NCI-H2107 treated with DMSO at 0.1 percent for 48 hours (cell line): Measurements from ENCODE around the gene MRPL22.
"Not testable (repeated sequence)": the region's sequence is repeated elsewhere in the genome, so short reads cannot be mapped to it uniquely, and the experiment has no call there.

Experiments
- DNase-seq: peaks from one replicate; lab custom pipeline; 2025; ENCODE audit not compliant: unreplicated experiment; lab: John Stamatoyannopoulos, UW

The MRPL22 gene

GRCh38 chr5:154989626-154990025, 48.8 kb downstream of the MRPL22 start:
- no peak for DNase-seq

GRCh38 chr5:154993461-154993860, 52.6 kb downstream of the MRPL22 start:
- no peak for DNase-seq

DNA sequence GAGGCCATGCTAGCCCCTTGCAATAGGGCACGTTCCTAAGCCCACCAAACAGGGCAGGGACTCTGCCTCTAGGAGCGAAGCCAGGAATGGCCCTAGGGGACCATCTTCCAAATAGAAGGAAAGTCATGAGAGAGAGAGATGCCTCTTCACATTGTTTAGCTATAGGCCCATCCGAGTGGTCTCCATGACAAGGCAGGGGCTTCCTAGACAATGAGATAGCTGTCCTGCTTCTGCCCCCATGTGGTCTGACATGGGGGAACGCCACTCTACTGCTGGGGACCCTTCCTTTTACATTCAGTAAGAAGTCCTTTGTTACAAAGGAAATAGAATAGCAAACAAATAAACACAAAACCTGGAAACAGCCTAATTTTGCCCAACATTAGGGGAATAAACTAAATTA, 54.8 kb downstream of the MRPL22 start:
- DNase-seq = no peak

DNA sequence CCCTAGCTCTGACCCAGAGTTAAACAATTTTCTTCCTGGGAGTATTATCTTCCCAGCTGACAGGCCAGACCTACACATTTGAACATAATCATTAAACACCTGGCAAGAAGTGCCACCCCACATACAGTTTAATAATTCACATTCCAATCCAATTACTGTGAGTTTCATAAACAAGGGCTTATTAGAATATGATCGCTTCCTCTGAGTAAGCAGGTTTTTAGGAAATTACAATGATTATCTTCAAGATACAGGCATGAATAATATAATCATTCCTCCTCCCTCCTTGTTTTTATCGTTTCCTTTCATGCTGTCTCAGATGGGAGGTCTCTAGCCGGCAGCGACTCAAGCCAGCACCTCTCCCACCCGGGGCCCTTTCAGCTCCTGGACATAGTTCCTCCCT, 56.9 kb downstream of the MRPL22 start:
- DNase-seq = no peak

- no peak for DNase-seq
These were observed 59.0 kb downstream of the MRPL22 start for GRCh38 chr5:154999865-155000264.

DNA sequence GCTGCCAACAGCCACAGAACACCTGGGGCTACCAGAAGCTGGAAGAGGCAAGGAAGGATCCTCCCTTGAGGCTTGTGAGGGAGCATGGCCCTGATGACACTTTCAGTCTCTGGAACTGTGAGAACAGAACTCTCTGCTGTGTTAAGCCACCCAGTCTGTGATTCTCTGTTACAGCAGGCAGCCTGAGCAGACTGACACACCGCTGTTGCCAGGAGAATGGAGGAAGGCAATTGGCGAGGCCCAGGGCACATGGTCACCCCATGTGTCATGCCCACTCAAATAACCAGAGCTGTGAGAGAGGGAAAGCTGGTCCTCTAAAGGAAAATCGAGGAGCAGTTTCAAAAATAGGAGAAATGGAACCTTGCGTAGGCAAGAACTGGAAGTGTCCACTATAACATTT, 60.6 kb downstream of the MRPL22 start:
- no peak for DNase-seq

DNA sequence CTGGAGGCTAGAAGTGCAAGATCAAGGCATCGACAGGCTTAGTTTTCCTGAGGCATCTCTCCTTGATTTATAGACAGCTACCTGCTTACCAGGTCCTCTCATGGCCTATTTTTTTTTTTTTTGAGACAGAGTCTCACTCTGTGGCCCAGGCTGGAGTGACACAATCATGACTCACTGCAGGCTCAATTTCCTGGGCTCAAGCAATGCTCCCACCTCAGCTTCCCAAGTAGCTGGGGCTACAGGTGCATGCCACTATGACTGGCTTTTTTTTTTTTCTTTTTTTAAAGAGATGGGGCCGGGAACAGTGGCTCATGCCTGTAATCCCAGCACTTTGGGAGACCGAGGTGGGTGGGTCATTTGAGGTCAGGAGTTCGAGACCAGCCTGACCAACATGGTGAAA, 61.8 kb downstream of the MRPL22 start:
- DNase-seq = not testable (repeated sequence)

GRCh38 chr5:155004138-155004744, 63.4 kb downstream of the MRPL22 start:
- no peak for DNase-seq

GRCh38 chr5:155006265-155006664, 65.4 kb downstream of the MRPL22 start:
- not testable (repeated sequence) for DNase-seq

GRCh38 chr5:155008669-155009068, 67.8 kb downstream of the MRPL22 start:
- no peak for DNase-seq

GRCh38 chr5:155010881-155011280, 70.0 kb downstream of the MRPL22 start:
- DNase-seq = no peak

GRCh38 chr5:155013526-155013925, 72.7 kb downstream of the MRPL22 start, which contains the start of gene KIF4B:
TSS of gene KIF4B (plus strand) at chr5:155013755. CDS start at chr5:155013860, 105 bp downstream.
- DNase-seq = no peak

DNA sequence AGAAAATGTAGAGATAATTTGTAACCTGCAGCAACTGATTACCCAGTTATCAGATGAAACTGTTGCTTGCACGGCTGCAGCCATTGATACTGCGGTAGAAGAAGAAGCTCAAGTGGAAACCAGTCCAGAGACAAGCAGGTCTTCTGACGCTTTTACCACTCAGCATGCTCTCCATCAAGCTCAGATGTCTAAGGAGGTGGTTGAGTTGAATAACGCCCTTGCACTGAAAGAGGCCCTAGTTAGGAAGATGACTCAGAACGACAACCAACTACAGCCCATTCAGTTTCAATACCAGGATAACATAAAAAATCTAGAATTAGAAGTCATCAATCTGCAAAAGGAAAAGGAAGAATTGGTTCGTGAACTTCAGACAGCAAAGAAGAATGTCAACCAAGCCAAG, 74.4 kb downstream of the MRPL22 start:
- no peak for DNase-seq

DNA sequence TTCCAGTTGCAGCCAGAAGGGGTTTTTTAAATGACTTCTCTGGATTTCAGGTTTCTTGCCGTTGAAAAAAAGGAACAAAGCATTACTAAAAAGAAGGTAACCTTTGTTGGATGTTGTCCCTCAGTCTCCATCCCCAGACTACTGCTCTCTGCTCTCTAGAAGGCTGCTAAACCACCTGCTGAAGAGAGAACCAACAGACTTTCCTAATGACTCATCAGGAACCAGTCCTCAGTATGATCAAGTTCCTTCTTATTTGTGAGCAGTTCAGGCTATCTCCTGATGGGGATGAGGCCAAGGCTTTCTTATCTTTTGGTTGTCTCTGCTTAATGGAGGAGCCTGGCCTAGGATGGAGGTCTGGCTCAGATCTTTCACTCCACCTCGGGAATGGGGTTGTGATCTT, 76.7 kb downstream of the MRPL22 start:
- no peak for DNase-seq
